HG03432 (cell line): Measurements from ENCODE around the gene XKR3.
"Not testable (repeated sequence)": the region's sequence is repeated elsewhere in the genome, so short reads cannot be mapped to it uniquely, and the experiment has no call there.

Experiments
- ATAC-seq: cut with Tn5 transposase; IDR thresholded peaks from one replicate; pipeline ENCODE4 v1.9.1; 2021; ENCODE audit warnings: mild to moderate bottlenecking, moderate library complexity; ENCODE audit not compliant: unreplicated experiment

The XKR3 gene

GRCh38 chr22:16807109-16807508, 18.1 kb downstream of the XKR3 start:
- no peak for ATAC-seq

- ATAC-seq, result no peak
Observed at GRCh38 chr22:16806401-16806800, 18.8 kb downstream of the XKR3 start.

GRCh38 chr22:16804882-16805281, 20.3 kb downstream of the XKR3 start:
- no peak for ATAC-seq

- ATAC-seq, result no peak
Observed at GRCh38 chr22:16803255-16803917, 21.8 kb downstream of the XKR3 start.

- ATAC-seq, result no peak
Observed at GRCh38 chr22:16801571-16801970, 23.6 kb downstream of the XKR3 start.

- no peak for ATAC-seq
Observed at GRCh38 chr22:16801088-16801487, 24.1 kb downstream of the XKR3 start.

GRCh38 chr22:16800358-16800757, 24.9 kb downstream of the XKR3 start:
- ATAC-seq, result no peak

GRCh38 chr22:16795504-16795903, 29.7 kb downstream of the XKR3 start:
- not testable (repeated sequence) for ATAC-seq

GRCh38 chr22:16793831-16794230, 31.4 kb downstream of the XKR3 start:
- no peak for ATAC-seq

- ATAC-seq, result no peak
Observed at GRCh38 chr22:16789860-16790493, 35.2 kb downstream of the XKR3 start.

- ATAC-seq, result peak; percentile 49
Observed at GRCh38 chr22:16783930-16784354, 41.3 kb downstream of the XKR3 start.

- no peak for ATAC-seq
Observed at GRCh38 chr22:16783453-16783852, 41.8 kb downstream of the XKR3 start.

GRCh38 chr22:16781764-16782329, 43.4 kb downstream of the XKR3 start:
- ATAC-seq, result no peak

GRCh38 chr22:16781074-16781763, 44.0 kb downstream of the XKR3 start:
- ATAC-seq, result no peak

GRCh38 chr22:16777284-16777924, 47.8 kb downstream of the XKR3 start:
- no peak for ATAC-seq

- no peak for ATAC-seq
Observed at GRCh38 chr22:16776080-16776479, 49.1 kb downstream of the XKR3 start.

- ATAC-seq, result no peak
Observed at GRCh38 chr22:16774911-16775500, 50.2 kb downstream of the XKR3 start.

- not testable (repeated sequence) for ATAC-seq
Observed at GRCh38 chr22:16771569-16771968, 53.6 kb downstream of the XKR3 start.

GRCh38 chr22:16767927-16768326, 57.3 kb downstream of the XKR3 start:
- ATAC-seq, result not testable (repeated sequence)

- not testable (repeated sequence) for ATAC-seq
Observed at GRCh38 chr22:16762224-16762623, 63.0 kb downstream of the XKR3 start.

- ATAC-seq, result not testable (repeated sequence)
Observed at GRCh38 chr22:16760416-16760815, 64.8 kb downstream of the XKR3 start.
